Neuronal stem cell (in vitro differentiated cells): ENCODE results near the gene LAYN.

Experiments
- DNase-seq: peaks from one replicate; pipeline ENCODE4 v3.0.0-alpha.2; 2013; ENCODE audit warnings: low spot score
- H2AFZ ChIP-seq: one replicate; pipeline ENCODE4 v1.6.1; 2013; ENCODE audit warnings: mild to moderate bottlenecking, low read length, inconsistent platforms
- H2AK5ac ChIP-seq: 2 replicates; pipeline ENCODE4 v1.6.1; 2013; ENCODE audit warnings: low read depth, mild to moderate bottlenecking, inconsistent platforms, low read length, moderate library complexity, mixed read lengths
- H2BK120ac ChIP-seq: 2 replicates; pipeline ENCODE4 v1.6.1; 2013; ENCODE audit warnings: low read depth, mild to moderate bottlenecking, inconsistent platforms, low read length, moderate library complexity, mixed read lengths
- H2BK12ac ChIP-seq: one replicate; pipeline ENCODE4 v1.6.1; 2013; ENCODE audit warnings: low read length, inconsistent platforms
- H2BK15ac ChIP-seq: 2 replicates; pipeline ENCODE4 v1.6.1; 2013; ENCODE audit warnings: mild to moderate bottlenecking, low read length, inconsistent platforms, mixed read lengths
- H2BK5ac ChIP-seq: one replicate; pipeline ENCODE4 v1.6.1; 2013; ENCODE audit warnings: inconsistent platforms, mild to moderate bottlenecking, low read length, moderate library complexity
- H3K14ac ChIP-seq: one replicate; pipeline ENCODE4 v1.6.1; 2013; ENCODE audit warnings: low read length, inconsistent platforms
- H3K18ac ChIP-seq: 2 replicates; pipeline ENCODE4 v1.6.1; 2013; ENCODE audit warnings: low read length, inconsistent platforms
- H3K23ac ChIP-seq: 2 replicates; pipeline ENCODE4 v1.6.1; 2013; ENCODE audit warnings: low read depth, mild to moderate bottlenecking, mixed read lengths, low read length, inconsistent platforms; ENCODE audit not compliant: poor library complexity
- H3K27ac ChIP-seq: replicated peaks from 3 replicates; pipeline ENCODE4 v1.5.1; 2013; ENCODE audit warnings: low read length, inconsistent platforms
- H3K27me3 ChIP-seq, 3 experiments: 2 replicates each; pipeline ENCODE4 v1.6.1; 2013; ENCODE audit warnings: low read length in 3 of 3, mild to moderate bottlenecking in 2 of 3, inconsistent platforms in 1 of 3, low read depth in 1 of 3, mixed read lengths in 1 of 3, moderate library complexity in 1 of 3; ENCODE audit not compliant: control insufficient read depth in 3 of 3, insufficient read depth in 3 of 3
- H3K36me3 ChIP-seq, 2 donors: replicated peaks in 1 of 2; 2 replicates each; pipeline ENCODE4 v1.6.1; 2013; ENCODE audit warnings: low read length in 2 of 2; ENCODE audit not compliant: control insufficient read depth in 2 of 2, insufficient read depth in 2 of 2
- H3K4ac ChIP-seq: 2 replicates; pipeline ENCODE4 v1.6.1; 2013; ENCODE audit warnings: inconsistent platforms, mild to moderate bottlenecking, low read length, moderate library complexity
- H3K4me1 ChIP-seq, 2 donors: 1 replicate in 1 of 2; 2 replicates in 1 of 2; pipeline ENCODE4 v1.6.1; 2013; ENCODE audit warnings: low read length in 2 of 2, low read depth in 1 of 2; ENCODE audit not compliant: control insufficient read depth in 2 of 2, insufficient read depth in 1 of 2
- H3K4me2 ChIP-seq: one replicate; pipeline ENCODE4 v1.6.1; 2013; ENCODE audit warnings: mild to moderate bottlenecking, low read length, inconsistent platforms; ENCODE audit not compliant: insufficient read depth, poor library complexity, severe bottlenecking
- H3K4me3 ChIP-seq, 2 donors: 2 replicates each; pipeline ENCODE4 v1.5.1; 2013; ENCODE audit warnings: low read length in 2 of 2, mild to moderate bottlenecking in 2 of 2, inconsistent platforms in 1 of 2, moderate library complexity in 1 of 2
- H3K79me1 ChIP-seq: one replicate; pipeline ENCODE4 v1.6.1; 2013; ENCODE audit warnings: low read depth, mild to moderate bottlenecking, inconsistent platforms, low read length, moderate library complexity
- H3K9ac ChIP-seq: one replicate; pipeline ENCODE4 v1.6.1; 2013; ENCODE audit warnings: mild to moderate bottlenecking, low read depth, low read length, inconsistent platforms; ENCODE audit not compliant: poor library complexity
- H3K9me3 ChIP-seq, 2 donors: replicated peaks in 1 of 2; 2 replicates each; pipeline versions ENCODE3 to v1.6.1; 2013; ENCODE audit warnings: low read length in 2 of 2, mild to moderate bottlenecking in 2 of 2, inconsistent platforms in 1 of 2, low read depth in 1 of 2, mixed read lengths in 1 of 2, moderate library complexity in 1 of 2; ENCODE audit not compliant: control insufficient read depth in 2 of 2, insufficient read depth in 1 of 2
- H4K8ac ChIP-seq: one replicate; pipeline ENCODE4 v1.6.1; 2013; ENCODE audit warnings: low read depth, mild to moderate bottlenecking, inconsistent platforms, low read length, moderate library complexity
- H4K91ac ChIP-seq: one replicate; pipeline ENCODE4 v1.6.1; 2013; ENCODE audit warnings: low read length, low read depth, mild to moderate bottlenecking, inconsistent platforms; ENCODE audit not compliant: poor library complexity
- WGBS, 2 donors: extraction: QIAGEN DNeasy Blood & Tissue Kit; methylation state at CpG; one replicate each; pipeline ENCODE4 v1.1.7; 2013; ENCODE audit warnings: missing lambda C conversion rate in 2 of 2, mixed read lengths in 1 of 2; ENCODE audit not compliant: insufficient read length in 2 of 2, insufficient replicate concordance in 1 of 2; ENCODE audit errors: extremely low coverage in 2 of 2; 5-methylcytosine and 5-hydroxymethylcytosine counted together

The LAYN gene

DNA sequence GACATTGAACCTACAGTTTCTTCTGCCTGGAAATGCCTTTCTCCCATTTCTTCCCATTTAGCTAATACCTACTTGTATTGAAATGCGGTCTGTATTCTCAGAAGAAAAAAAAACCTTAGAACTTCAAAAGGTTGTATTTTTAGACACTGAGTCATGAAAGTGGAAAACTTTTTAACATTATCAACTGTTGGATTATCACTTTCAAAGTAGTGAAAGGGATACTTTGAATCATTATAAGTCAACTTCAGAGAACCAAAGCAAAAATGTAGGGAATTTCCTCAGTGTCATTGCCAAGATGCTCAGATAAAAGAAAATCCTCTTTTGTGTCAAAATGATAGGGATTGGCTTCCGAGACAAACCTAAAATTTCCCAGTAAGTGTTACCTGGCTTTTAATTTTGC, 19.4 kb upstream of the LAYN start:
- H3K4me1 ChIP-seq = no peaks in the 10 kb centered on the region
- H3K9me3 ChIP-seq = no peaks in the 10 kb centered on the region
- WGBS, 2 donors = no CpG with 5 or more reads among the region's 2 CpGs
- H3K36me3 ChIP-seq = no peaks in the 10 kb centered on the region
- no peak overlapping the region for H2BK12ac ChIP-seq
- no peak overlapping the region for H2BK5ac ChIP-seq
- no peak overlapping the region for H3K27ac ChIP-seq
- no peak for DNase-seq
- H4K8ac ChIP-seq = no peak overlapping the region
- H3K4me2 ChIP-seq = no peak overlapping the region
- no peaks in the 10 kb centered on the region for H3K79me1 ChIP-seq
- H4K91ac ChIP-seq = no peak overlapping the region
- peaks cover 0 to 33% (median 0%) of the 10 kb centered on the region in 3 experiments for H3K27me3 ChIP-seq
- H3K4ac ChIP-seq = no peak overlapping the region
- no peak overlapping the region for H3K14ac ChIP-seq
- H3K9ac ChIP-seq = no peak overlapping the region
- H2AK5ac ChIP-seq = no peak overlapping the region
- no peak overlapping the region for H2BK120ac ChIP-seq
- no peak overlapping the region for H2BK15ac ChIP-seq
- H3K4me3 ChIP-seq = no peak overlapping the region
- no peak overlapping the region for H3K18ac ChIP-seq
- H3K23ac ChIP-seq = no peak overlapping the region
- H2AFZ ChIP-seq = no peak overlapping the region

DNA sequence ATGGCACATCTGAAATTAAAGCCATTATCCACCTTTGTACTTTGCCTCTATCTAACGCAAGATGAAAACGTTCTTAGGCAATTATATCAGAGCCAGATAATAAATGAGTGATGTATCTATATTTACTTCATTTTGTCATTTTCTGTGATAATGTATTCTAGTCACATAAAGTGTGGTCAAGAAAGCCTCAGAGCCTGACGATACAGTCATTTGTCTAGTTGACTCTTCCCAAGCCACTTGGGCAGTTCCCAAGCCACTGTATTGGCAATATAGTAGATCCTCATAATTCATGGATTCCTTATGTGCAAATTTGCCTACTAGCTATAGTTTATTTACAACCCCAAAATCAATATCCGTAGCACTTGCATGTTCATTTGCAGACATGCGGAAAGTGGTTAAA, 18.1 kb upstream of the LAYN start:
- Histone ChIP-seq H2BK12ac (no peak overlapping the region), H3K18ac (no peak overlapping the region), H3K4me1 (no peaks in the 10 kb centered on the region), H2AK5ac (no peak overlapping the region), H3K27ac (no peak overlapping the region), H3K23ac (no peak overlapping the region), H3K36me3 (no peaks in the 10 kb centered on the region), H3K27me3 (peaks cover 0 to 27% (median 0%) of the 10 kb centered on the region in 3 experiments), H2BK5ac (no peak overlapping the region), H2BK15ac (no peak overlapping the region), H2BK120ac (no peak overlapping the region), H3K4me2 (no peak overlapping the region), H3K4ac (no peak overlapping the region), H3K9ac (no peak overlapping the region), H4K8ac (no peak overlapping the region), H3K9me3 (no peaks in the 10 kb centered on the region), H3K79me1 (no peaks in the 10 kb centered on the region), H2AFZ (no peak overlapping the region), H3K14ac (no peak overlapping the region), H4K91ac (no peak overlapping the region), H3K4me3 (no peak overlapping the region)
- WGBS, 2 donors = no CpG with 5 or more reads among the region's 5 CpGs
- no peak for DNase-seq

DNA sequence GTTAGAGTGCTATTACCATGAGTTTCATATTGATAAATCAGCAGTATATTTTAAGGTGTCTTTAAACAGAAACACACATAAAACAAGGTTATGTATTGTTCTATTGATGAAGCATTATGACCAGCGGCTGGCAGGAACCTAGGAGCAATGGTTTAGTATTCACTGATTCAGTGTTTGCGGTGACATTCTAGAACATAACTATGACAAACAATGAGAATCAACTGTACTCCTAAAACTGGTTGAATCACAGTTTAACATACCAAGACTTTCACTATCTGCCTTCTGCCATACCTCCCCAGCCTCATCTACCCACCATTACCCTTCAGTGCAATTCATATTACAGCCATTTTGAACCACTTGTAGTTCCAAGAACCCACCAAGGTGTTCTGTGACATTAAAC, 17.2 kb upstream of the LAYN start:
- Histone ChIP-seq H4K8ac (no peak overlapping the region), H3K79me1 (no peaks in the 10 kb centered on the region), H3K18ac (no peak overlapping the region), H3K9me3 (no peaks in the 10 kb centered on the region), H2BK120ac (no peak overlapping the region), H3K27me3 (peaks cover 0 to 23% (median 0%) of the 10 kb centered on the region in 3 experiments), H3K14ac (no peak overlapping the region), H2BK12ac (no peak overlapping the region), H3K27ac (no peak overlapping the region), H3K36me3 (no peaks in the 10 kb centered on the region), H3K4me1 (no peaks in the 10 kb centered on the region), H3K4me2 (no peak overlapping the region), H2BK15ac (no peak overlapping the region), H4K91ac (no peak overlapping the region), H2BK5ac (no peak overlapping the region), H3K4me3 (no peak overlapping the region), H2AK5ac (no peak overlapping the region), H3K9ac (no peak overlapping the region), H3K23ac (no peak overlapping the region), H2AFZ (no peak overlapping the region), H3K4ac (no peak overlapping the region)
- WGBS, 2 donors = no CpG with 5 or more reads among the region's 2 CpGs
- no peak for DNase-seq

DNA sequence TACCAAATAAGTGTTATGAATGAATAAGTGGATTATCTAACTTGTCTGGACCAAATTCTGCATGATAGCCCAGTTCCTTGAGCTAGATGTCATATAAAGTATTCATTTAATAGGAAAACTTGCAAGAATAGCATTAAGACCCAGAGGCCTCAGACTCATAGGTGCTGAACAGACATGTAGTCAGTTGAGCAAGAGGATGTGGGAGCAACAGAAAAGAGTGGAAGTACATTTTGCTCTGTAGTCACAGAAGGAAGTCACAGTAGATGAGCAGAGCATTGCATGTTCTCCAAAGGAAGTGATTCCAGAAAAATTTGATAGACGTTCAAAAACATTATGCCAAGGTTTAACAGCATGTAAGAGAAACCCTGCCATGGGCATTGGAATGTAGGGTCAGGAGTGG, 16.5 kb upstream of the LAYN start:
- H3K36me3 ChIP-seq = no peaks in the 10 kb centered on the region
- H2BK15ac ChIP-seq = no peak overlapping the region
- H3K27ac ChIP-seq = no peak overlapping the region
- H3K14ac ChIP-seq = no peak overlapping the region
- no peaks in the 10 kb centered on the region for H3K9me3 ChIP-seq
- H2BK12ac ChIP-seq = no peak overlapping the region
- H2AK5ac ChIP-seq = no peak overlapping the region
- no peaks in the 10 kb centered on the region for H3K4me1 ChIP-seq
- no peaks in the 10 kb centered on the region for H3K79me1 ChIP-seq
- H4K91ac ChIP-seq = no peak overlapping the region
- H3K23ac ChIP-seq = no peak overlapping the region
- H3K4ac ChIP-seq = no peak overlapping the region
- DNase-seq = no peak
- no CpG with 5 or more reads among the region's 1 CpG for WGBS, 2 donors
- H4K8ac ChIP-seq = no peak overlapping the region
- no peak overlapping the region for H2BK5ac ChIP-seq
- H3K27me3 ChIP-seq = peaks cover 0 to 19% (median 0%) of the 10 kb centered on the region in 3 experiments
- H3K18ac ChIP-seq = no peak overlapping the region
- no peak overlapping the region for H3K9ac ChIP-seq
- H3K4me2 ChIP-seq = no peak overlapping the region
- no peak overlapping the region for H3K4me3 ChIP-seq
- H2BK120ac ChIP-seq = no peak overlapping the region
- no peak overlapping the region for H2AFZ ChIP-seq
